Osteoblast (primary cell): ENCODE data around the gene SLC6A6. TPM values are rescaled to one million over a fixed set of nuclear protein-coding genes. Genes with fewer than 3 reads are reported as not detected.

Source experiments
- DNase-seq: peaks from one replicate; pipeline ENCODE4 v3.0.0; 2011; ENCODE audit warnings: low spot score, mixed read lengths; ENCODE audit not compliant: insufficient read length; ENCODE audit errors: missing footprints
- H2AFZ ChIP-seq: 2 replicates; pipeline ENCODE4 v1.6.0; 2011; ENCODE audit warnings: mild to moderate bottlenecking, low read length
- H3K27ac ChIP-seq: 2 replicates; pipeline ENCODE4 v1.5.1; 2011; ENCODE audit warnings: mild to moderate bottlenecking, low read depth, low read length, moderate library complexity
- H3K27me3 ChIP-seq: 2 replicates; pipeline ENCODE4 v1.6.0; 2012; ENCODE audit warnings: mild to moderate bottlenecking, control low read depth, inconsistent platforms, low read length, moderate library complexity; ENCODE audit not compliant: insufficient read depth
- H3K36me3 ChIP-seq: 2 replicates; pipeline ENCODE4 v1.5.1; 2011; ENCODE audit warnings: mild to moderate bottlenecking, low read length, control low read depth, moderate library complexity; ENCODE audit not compliant: insufficient read depth
- H3K4me1 ChIP-seq: 2 replicates; pipeline ENCODE4 v1.5.1; 2011; ENCODE audit warnings: mild to moderate bottlenecking, low read length, control low read depth, moderate library complexity; ENCODE audit not compliant: insufficient read depth
- H3K4me2 ChIP-seq: 2 replicates; pipeline ENCODE4 v1.6.0; 2011; ENCODE audit warnings: mild to moderate bottlenecking, low read length; ENCODE audit not compliant: insufficient read depth
- H3K4me3 ChIP-seq: fragments of 200-600 bp; sonication (generic); 3 replicates; pipeline ENCODE4 v1.5.1; 2012; ENCODE audit warnings: mild to moderate bottlenecking, low read length, inconsistent platforms; ENCODE audit not compliant: insufficient read depth
- H3K79me2 ChIP-seq: 2 replicates; pipeline ENCODE4 v1.6.0; 2012; ENCODE audit warnings: mild to moderate bottlenecking, low read length, control low read depth, inconsistent platforms; ENCODE audit not compliant: insufficient read depth
- H3K9me3 ChIP-seq: 2 replicates; pipeline ENCODE4 v1.5.1; 2011; ENCODE audit warnings: low read depth, low read length, control low read depth
- H4K20me1 ChIP-seq: 2 replicates; pipeline ENCODE4 v1.6.0; 2012; ENCODE audit warnings: mild to moderate bottlenecking, low read length, control low read depth; ENCODE audit not compliant: insufficient read depth
- total RNA-seq: library from RNA; depleted of rRNA; stranded (reverse); fragments of >200 nt; gene quantifications from 2 replicates; pipeline ENCODE4 v1.2.3, GENCODE V29; 2012
- TF ChIP-seq, protein P1 (sequence below): IDR thresholded peaks from 2 replicates; pipeline ENCODE4 v1.5.1; 2011; ENCODE audit warnings: mild to moderate bottlenecking, low read depth, low read length, moderate library complexity; ENCODE audit errors: extremely low read depth

SLC6A6 gene
- total RNA-seq, 1 donor, result 86.5 TPM

DNA sequence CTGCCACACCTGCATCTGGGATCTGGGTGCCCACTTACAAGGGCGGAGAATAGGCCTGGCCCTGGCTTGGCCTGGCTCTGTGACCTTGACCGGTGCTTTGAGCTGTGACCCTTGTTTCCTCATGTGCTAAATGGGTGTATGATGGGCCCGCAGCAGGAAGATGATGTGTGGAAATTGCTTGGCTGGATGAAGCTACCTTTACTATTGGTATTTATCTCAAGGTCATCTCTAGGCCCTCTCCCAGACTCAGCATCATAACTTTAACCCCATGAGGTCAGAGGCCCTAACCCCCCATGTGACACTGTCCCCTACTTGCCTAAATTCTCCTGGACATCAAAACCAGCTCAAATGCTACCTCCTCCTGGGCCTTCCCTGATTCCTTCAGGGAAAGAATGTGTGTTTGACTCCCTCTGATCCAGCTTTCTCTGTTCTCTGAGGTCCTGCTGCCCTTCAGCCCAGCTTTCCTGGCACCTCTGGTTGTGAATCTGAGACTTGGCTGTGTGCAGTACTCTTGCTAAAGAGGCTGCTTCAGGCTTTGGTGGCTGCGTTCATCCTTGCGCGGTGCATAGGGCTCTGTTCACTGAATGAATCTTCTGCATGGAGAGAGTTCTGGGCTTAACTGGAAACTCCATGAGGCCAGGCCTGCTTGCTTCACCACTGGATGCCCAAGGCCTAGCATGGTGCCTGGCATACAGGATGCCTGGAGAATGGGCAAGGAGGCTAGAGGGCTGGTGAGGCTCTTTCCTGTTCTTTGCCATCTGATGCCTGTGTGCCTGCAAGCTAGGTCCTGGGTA is 25.2 kb upstream of the SLC6A6 start:
- TF ChIP-seq, protein P1, sequence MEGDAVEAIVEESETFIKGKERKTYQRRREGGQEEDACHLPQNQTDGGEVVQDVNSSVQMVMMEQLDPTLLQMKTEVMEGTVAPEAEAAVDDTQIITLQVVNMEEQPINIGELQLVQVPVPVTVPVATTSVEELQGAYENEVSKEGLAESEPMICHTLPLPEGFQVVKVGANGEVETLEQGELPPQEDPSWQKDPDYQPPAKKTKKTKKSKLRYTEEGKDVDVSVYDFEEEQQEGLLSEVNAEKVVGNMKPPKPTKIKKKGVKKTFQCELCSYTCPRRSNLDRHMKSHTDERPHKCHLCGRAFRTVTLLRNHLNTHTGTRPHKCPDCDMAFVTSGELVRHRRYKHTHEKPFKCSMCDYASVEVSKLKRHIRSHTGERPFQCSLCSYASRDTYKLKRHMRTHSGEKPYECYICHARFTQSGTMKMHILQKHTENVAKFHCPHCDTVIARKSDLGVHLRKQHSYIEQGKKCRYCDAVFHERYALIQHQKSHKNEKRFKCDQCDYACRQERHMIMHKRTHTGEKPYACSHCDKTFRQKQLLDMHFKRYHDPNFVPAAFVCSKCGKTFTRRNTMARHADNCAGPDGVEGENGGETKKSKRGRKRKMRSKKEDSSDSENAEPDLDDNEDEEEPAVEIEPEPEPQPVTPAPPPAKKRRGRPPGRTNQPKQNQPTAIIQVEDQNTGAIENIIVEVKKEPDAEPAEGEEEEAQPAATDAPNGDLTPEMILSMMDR, result no peak
- Histone ChIP-seq H3K4me2 (no peak overlapping the region), H2AFZ (no peak overlapping the region), H3K27ac (no peak overlapping the region), H3K4me3 (no peak overlapping the region), H3K4me1 (peaks cover 4% of the 10 kb centered on the region), H3K36me3 (no peaks in the 10 kb centered on the region), H3K27me3 (no peaks in the 10 kb centered on the region), H3K79me2 (no peaks in the 10 kb centered on the region), H4K20me1 (no peaks in the 10 kb centered on the region), H3K9me3 (no peaks in the 10 kb centered on the region)
- DNase-seq, result peak; percentile 23

DNA sequence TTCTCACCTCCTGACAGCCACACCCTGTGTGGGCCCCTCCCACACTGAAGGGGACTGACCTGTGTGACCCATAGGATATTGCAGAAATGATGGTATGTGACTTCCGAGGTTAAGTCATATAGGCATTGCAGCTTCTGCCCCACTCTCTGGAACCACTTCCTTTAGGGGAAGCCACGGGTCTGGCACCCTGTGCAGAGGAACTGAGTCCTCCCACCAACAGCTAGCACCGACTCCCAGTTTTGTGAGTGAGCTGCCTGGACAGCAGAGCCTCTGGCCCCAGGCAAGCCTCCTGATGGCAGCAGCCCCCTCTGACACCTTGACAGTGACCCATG is 24.6 kb upstream of the SLC6A6 start:
- no peaks in the 10 kb centered on the region for H3K79me2 ChIP-seq
- TF ChIP-seq, protein P1, result no peak
- peak; percentile 75 for DNase-seq
- no peak overlapping the region for H3K4me3 ChIP-seq
- no peaks in the 10 kb centered on the region for H3K4me1 ChIP-seq
- no peaks in the 10 kb centered on the region for H3K9me3 ChIP-seq
- no peaks in the 10 kb centered on the region for H3K27me3 ChIP-seq
- no peaks in the 10 kb centered on the region for H4K20me1 ChIP-seq
- no peaks in the 10 kb centered on the region for H3K36me3 ChIP-seq
- H3K27ac ChIP-seq, result no peak overlapping the region
- H2AFZ ChIP-seq, result no peak overlapping the region
- H3K4me2 ChIP-seq, result no peak overlapping the region

DNA sequence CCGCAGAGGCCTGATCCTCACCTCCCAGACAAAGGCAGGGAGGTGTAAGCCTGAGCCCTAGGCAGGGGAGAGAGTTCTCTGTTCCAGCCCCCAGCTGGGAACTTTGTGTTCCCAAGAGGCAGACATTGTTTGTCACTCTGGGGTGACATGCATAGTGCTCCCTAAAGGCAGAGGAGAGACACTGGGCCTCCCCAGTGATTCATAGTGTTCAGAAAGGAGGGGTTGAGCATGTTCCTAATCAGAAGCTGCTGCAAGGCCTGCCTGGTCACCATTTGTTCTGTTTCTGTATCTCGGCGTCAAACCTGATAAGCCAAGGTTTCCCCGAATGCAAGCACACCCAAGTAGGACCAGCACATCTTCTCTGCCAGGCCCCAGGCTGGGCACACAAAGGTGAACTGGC is 24.0 kb upstream of the SLC6A6 start:
- Histone ChIP-seq H3K4me3 (no peak overlapping the region), H2AFZ (no peak overlapping the region)
- DNase-seq, result peak; percentile 85

DNA sequence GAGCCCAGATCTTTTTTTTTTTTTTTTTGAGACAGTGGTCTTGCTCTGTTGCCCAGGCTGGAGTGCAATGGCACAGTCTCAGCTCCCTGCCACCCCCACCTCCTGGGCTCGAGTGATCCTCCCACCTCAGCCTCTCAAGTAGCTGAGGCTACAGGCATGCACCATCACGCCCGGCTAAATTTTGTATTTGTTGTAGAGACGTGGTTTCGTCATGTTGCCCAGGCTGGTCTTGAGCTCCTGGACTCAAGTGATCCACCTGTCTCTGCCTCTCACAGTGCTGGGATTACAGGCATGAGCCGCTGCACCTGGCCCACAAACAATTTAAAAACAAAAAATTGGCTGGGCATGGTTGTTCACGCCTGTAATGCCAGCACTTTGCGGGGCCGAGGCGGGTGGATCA is 22.6 kb upstream of the SLC6A6 start:
- TF ChIP-seq, protein P1, result no peak
- no peak overlapping the region for H3K4me3 ChIP-seq
- no peaks in the 10 kb centered on the region for H3K36me3 ChIP-seq
- no peak overlapping the region for H3K4me2 ChIP-seq
- H2AFZ ChIP-seq, result no peak overlapping the region
- no peaks in the 10 kb centered on the region for H3K9me3 ChIP-seq
- H4K20me1 ChIP-seq, result no peaks in the 10 kb centered on the region
- H3K79me2 ChIP-seq, result no peaks in the 10 kb centered on the region
- no peak for DNase-seq
- H3K4me1 ChIP-seq, result no peaks in the 10 kb centered on the region
- no peaks in the 10 kb centered on the region for H3K27me3 ChIP-seq
- H3K27ac ChIP-seq, result no peak overlapping the region

More for the DNA sequence above, 24.0 kb upstream of the SLC6A6 start:
- H4K20me1 ChIP-seq, result no peaks in the 10 kb centered on the region
- H3K27ac ChIP-seq, result no peak overlapping the region
- H3K36me3 ChIP-seq, result no peaks in the 10 kb centered on the region
- H3K4me2 ChIP-seq, result no peak overlapping the region
- TF ChIP-seq, protein P1, result no peak
- no peaks in the 10 kb centered on the region for H3K79me2 ChIP-seq
- no peaks in the 10 kb centered on the region for H3K9me3 ChIP-seq
- H3K4me1 ChIP-seq, result no peaks in the 10 kb centered on the region
- H3K27me3 ChIP-seq, result no peaks in the 10 kb centered on the region
